Measurements from ENCODE around the gene PPL. TPM values are rescaled to one million over a fixed set of nuclear protein-coding genes. Genes with fewer than 3 reads are reported as not detected.

The PPL gene
- total and polyA plus RNA-seq, 2 donors (not counting 3 experiments of a cell fraction or from before 2014, with no cell fraction given), result 0.07 to 0.20 TPM

DNA sequence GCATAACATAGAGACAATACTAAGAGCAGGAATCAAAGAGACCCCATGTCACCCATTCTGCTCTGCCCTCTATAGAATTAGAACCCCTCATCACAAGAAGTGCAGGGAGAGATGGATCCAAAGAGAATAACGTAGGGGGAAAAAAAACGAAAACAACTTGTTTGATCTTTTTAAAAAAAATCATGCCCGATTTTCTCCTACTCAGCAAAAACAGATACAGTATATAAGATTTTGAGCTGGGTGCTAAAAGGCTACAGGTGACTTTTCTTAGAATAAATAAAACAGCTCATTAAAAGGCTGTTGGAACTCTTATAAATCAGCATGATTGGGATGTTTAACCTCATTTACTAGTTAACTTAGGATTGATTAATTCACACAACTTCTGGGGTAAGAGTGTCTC, 72.2 kb downstream of the PPL start:
- Histone ChIP-seq H3K4me1 (ENCODE audit: control insufficient read depth, extremely low read depth, insufficient read depth, low read length) (peaks cover 9% of the 10 kb centered on the region), H3K79me2 (ENCODE audit: control insufficient read depth, insufficient read depth, low read length) (peaks cover 90% of the 10 kb centered on the region), H3K27ac (ENCODE audit: insufficient read depth, low read depth, low read length) (no peak overlapping the region), H3K9ac (replicated peaks; ENCODE audit: extremely low read depth, insufficient read depth, low read length) (no peak overlapping the region), H3K36me3 (ENCODE audit: control insufficient read depth in 2 of 2, extremely low read depth in 1 of 2, insufficient read depth in 2 of 2, low read length in 2 of 2) (peaks cover 3 to 18% of the 10 kb centered on the region in 2 experiments), H2AFZ (ENCODE audit: low read depth, low read length) (no peak overlapping the region), H4K20me1 (replicated peaks; ENCODE audit: control insufficient read depth, extremely low read depth, insufficient read depth, low read length) (no peaks in the 10 kb centered on the region), H3K9me3 (replicated peaks; ENCODE audit: control insufficient read depth, insufficient read depth, low read length) (no peaks in the 10 kb centered on the region), H3K27me3 (ENCODE audit: control insufficient read depth in 2 of 2, insufficient read depth in 2 of 2, low read length in 2 of 2) (no peaks in the 10 kb centered on the region), H3K4me2 (ENCODE audit: insufficient read depth, low read length) (no peak overlapping the region), H3K9me1 (replicated peaks; ENCODE audit: control insufficient read depth, extremely low read depth, insufficient read depth, low read length) (no peaks in the 10 kb centered on the region), H3K4me3 (replicated peaks in 1 of 3; ENCODE audit: insufficient read depth in 1 of 3, low read depth in 1 of 3, low read length in 3 of 3) (no peak overlapping the region)
- TF ChIP-seq, protein P1, sequence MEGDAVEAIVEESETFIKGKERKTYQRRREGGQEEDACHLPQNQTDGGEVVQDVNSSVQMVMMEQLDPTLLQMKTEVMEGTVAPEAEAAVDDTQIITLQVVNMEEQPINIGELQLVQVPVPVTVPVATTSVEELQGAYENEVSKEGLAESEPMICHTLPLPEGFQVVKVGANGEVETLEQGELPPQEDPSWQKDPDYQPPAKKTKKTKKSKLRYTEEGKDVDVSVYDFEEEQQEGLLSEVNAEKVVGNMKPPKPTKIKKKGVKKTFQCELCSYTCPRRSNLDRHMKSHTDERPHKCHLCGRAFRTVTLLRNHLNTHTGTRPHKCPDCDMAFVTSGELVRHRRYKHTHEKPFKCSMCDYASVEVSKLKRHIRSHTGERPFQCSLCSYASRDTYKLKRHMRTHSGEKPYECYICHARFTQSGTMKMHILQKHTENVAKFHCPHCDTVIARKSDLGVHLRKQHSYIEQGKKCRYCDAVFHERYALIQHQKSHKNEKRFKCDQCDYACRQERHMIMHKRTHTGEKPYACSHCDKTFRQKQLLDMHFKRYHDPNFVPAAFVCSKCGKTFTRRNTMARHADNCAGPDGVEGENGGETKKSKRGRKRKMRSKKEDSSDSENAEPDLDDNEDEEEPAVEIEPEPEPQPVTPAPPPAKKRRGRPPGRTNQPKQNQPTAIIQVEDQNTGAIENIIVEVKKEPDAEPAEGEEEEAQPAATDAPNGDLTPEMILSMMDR (IDR thresholded peaks at IDR 0.05; ENCODE audit: extremely low read depth in 1 of 2, insufficient read depth in 1 of 2, low read depth in 1 of 2, low read length in 2 of 2), result no peak
- TF ChIP-seq EZH2 (IDR thresholded peaks at IDR 0.05; ENCODE audit: borderline replicate concordance, low read depth, low read length, severe bottlenecking), result no peak
- no peak for TF ChIP-seq POLR2A (IDR thresholded peaks at IDR 0.05; ENCODE audit: low read depth, low read length)
- TF ChIP-seq JUN (IDR thresholded peaks at IDR 0.05; ENCODE audit: borderline replicate concordance, insufficient read depth, insufficient read length, low read depth), result no peak
- TF ChIP-seq, protein P2, sequence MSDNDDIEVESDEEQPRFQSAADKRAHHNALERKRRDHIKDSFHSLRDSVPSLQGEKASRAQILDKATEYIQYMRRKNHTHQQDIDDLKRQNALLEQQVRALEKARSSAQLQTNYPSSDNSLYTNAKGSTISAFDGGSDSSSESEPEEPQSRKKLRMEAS (IDR thresholded peaks at IDR 0.05; ENCODE audit: insufficient read depth, insufficient read length), result no peak
- no peak for TF ChIP-seq POLR2AphosphoS5 (IDR thresholded peaks at IDR 0.05; ENCODE audit: insufficient read depth, low read depth, low read length)
- no peak for TF ChIP-seq FOS (IDR thresholded peaks at IDR 0.05; ENCODE audit: borderline replicate concordance, insufficient read depth, low read length)
- TF ChIP-seq GATA2 (IDR thresholded peaks at IDR 0.05; ENCODE audit: insufficient read depth, insufficient read length, low read depth, low read length), result no peak
- no peak for TF ChIP-seq MYC (IDR thresholded peaks at IDR 0.05; ENCODE audit: low read depth, low read length)
- no peak for DNase-seq (ENCODE audit: low read depth, low spot score)
- POLR2A ChIA-PET, result no interaction called here
- FAIRE-seq, result no peak
- CTCF ChIA-PET, result interaction anchor here (1.1 to 1.3 kb wide), 2 partner anchors 12 to 91 kb away, joined by 3 to 4 read pairs; no protein-coding TSS in a partner anchor
- intact Hi-C loops (cut with micrococcal nuclease), result no loop called here
- BruUV-seq (replicated peaks), result no TSS peak
- dilution Hi-C loops (cut with MboI; ENCODE audit: extremely low pct_ligation_motif_present, low sequenced_read_pairs), result no loop called here
